Duodenal mucosa (tissue), 2 donors: ENCODE measurements around the gene GPR63.

ENCODE experiments used
- H3K27ac ChIP-seq: one replicate; pipeline ENCODE4 v1.7.0; 2013; ENCODE audit warnings: low read depth, low read length
- H3K27me3 ChIP-seq, 2 donors: one replicate each; pipeline ENCODE4 v1.7.0; 2013; ENCODE audit warnings: low read length in 2 of 2, control low read depth in 1 of 2; ENCODE audit not compliant: insufficient read depth in 2 of 2, control insufficient read depth in 1 of 2
- H3K36me3 ChIP-seq, 2 donors: one replicate each; pipeline ENCODE4 v1.7.0; 2013; ENCODE audit warnings: low read length in 2 of 2, control low read depth in 1 of 2; ENCODE audit not compliant: insufficient read depth in 2 of 2, control insufficient read depth in 1 of 2
- H3K4me1 ChIP-seq, 2 donors: one replicate each; pipeline ENCODE4 v1.7.0; 2013; ENCODE audit warnings: low read length in 2 of 2, control low read depth in 1 of 2; ENCODE audit not compliant: insufficient read depth in 2 of 2, control insufficient read depth in 1 of 2
- H3K4me3 ChIP-seq, 2 donors: one replicate each; pipeline ENCODE4 v1.7.0; 2013; ENCODE audit warnings: low read length in 2 of 2, low read depth in 1 of 2
- H3K9ac ChIP-seq, 2 donors: one replicate each; pipeline ENCODE4 v1.7.0; 2013; ENCODE audit warnings: low read length in 2 of 2, low read depth in 1 of 2
- H3K9me3 ChIP-seq, 2 donors: one replicate each; pipeline ENCODE4 v1.7.0; 2013; ENCODE audit warnings: low read length in 2 of 2, control low read depth in 1 of 2; ENCODE audit not compliant: control insufficient read depth in 1 of 2

Gene GPR63

GRCh38 chr6:96795481-96795880, 41.8 kb downstream of the GPR63 start:
- Histone ChIP-seq H3K27me3 (no peaks in the 10 kb centered on the region), H3K27ac (no peak overlapping the region), H3K9me3 (no peaks in the 10 kb centered on the region), H3K36me3 (peaks cover 0 to 6% of the 10 kb centered on the region in 2 donors), H3K4me3 (no peak overlapping the region), H3K4me1 (no peaks in the 10 kb centered on the region), H3K9ac (no peak overlapping the region)

- Histone ChIP-seq H3K4me1 (no peaks in the 10 kb centered on the region), H3K36me3 (peaks cover 0 to 6% of the 10 kb centered on the region in 2 donors), H3K27me3 (no peaks in the 10 kb centered on the region), H3K9me3 (no peaks in the 10 kb centered on the region), H3K9ac (no peak overlapping the region), H3K4me3 (no peak overlapping the region), H3K27ac (no peak overlapping the region)
Measured at GRCh38 chr6:96794980-96795379, 42.3 kb downstream of the GPR63 start.

GRCh38 chr6:96792561-96793190, 44.6 kb downstream of the GPR63 start:
- Histone ChIP-seq H3K27me3 (no peaks in the 10 kb centered on the region), H3K27ac (no peak overlapping the region), H3K9ac (no peak overlapping the region), H3K4me3 (no peak overlapping the region), H3K4me1 (no peaks in the 10 kb centered on the region), H3K9me3 (no peaks in the 10 kb centered on the region), H3K36me3 (no peaks in the 10 kb centered on the region)

GRCh38 chr6:96789871-96790270, 47.4 kb downstream of the GPR63 start:
- Histone ChIP-seq H3K27ac (no peak overlapping the region), H3K9me3 (no peaks in the 10 kb centered on the region), H3K9ac (no peak overlapping the region), H3K36me3 (no peaks in the 10 kb centered on the region), H3K4me3 (no peak overlapping the region), H3K4me1 (no peaks in the 10 kb centered on the region), H3K27me3 (no peaks in the 10 kb centered on the region)

GRCh38 chr6:96787846-96788580, 49.3 kb downstream of the GPR63 start:
- H3K27ac ChIP-seq, result no peak overlapping the region
- no peaks in the 10 kb centered on the region for H3K36me3 ChIP-seq
- no peaks in the 10 kb centered on the region for H3K27me3 ChIP-seq
- H3K9me3 ChIP-seq, result no peaks in the 10 kb centered on the region
- H3K9ac ChIP-seq, result no peak overlapping the region
- no peak overlapping the region for H3K4me3 ChIP-seq
- no peaks in the 10 kb centered on the region for H3K4me1 ChIP-seq

GRCh38 chr6:96786336-96786735, 50.9 kb downstream of the GPR63 start:
- Histone ChIP-seq H3K27ac (no peak overlapping the region), H3K4me3 (no peak overlapping the region), H3K27me3 (no peaks in the 10 kb centered on the region), H3K4me1 (no peaks in the 10 kb centered on the region), H3K9ac (no peak overlapping the region), H3K36me3 (no peaks in the 10 kb centered on the region), H3K9me3 (no peaks in the 10 kb centered on the region)

- Histone ChIP-seq H3K27ac (no peak overlapping the region), H3K27me3 (no peaks in the 10 kb centered on the region)
Measured at GRCh38 chr6:96784650-96785049, 52.6 kb downstream of the GPR63 start.

GRCh38 chr6:96783307-96783706, 54.0 kb downstream of the GPR63 start:
- Histone ChIP-seq H3K9me3 (no peaks in the 10 kb centered on the region), H3K36me3 (no peaks in the 10 kb centered on the region), H3K4me3 (no peak overlapping the region), H3K27me3 (no peaks in the 10 kb centered on the region), H3K4me1 (no peaks in the 10 kb centered on the region), H3K9ac (no peak overlapping the region), H3K27ac (no peak overlapping the region)

More at GRCh38 chr6:96784650-96785049, 52.6 kb downstream of the GPR63 start:
- no peaks in the 10 kb centered on the region for H3K9me3 ChIP-seq
- no peaks in the 10 kb centered on the region for H3K4me1 ChIP-seq
- H3K4me3 ChIP-seq, result no peak overlapping the region
- H3K9ac ChIP-seq, result no peak overlapping the region
- H3K36me3 ChIP-seq, result no peaks in the 10 kb centered on the region

- Histone ChIP-seq H3K4me3 (no peak overlapping the region), H3K4me1 (no peaks in the 10 kb centered on the region), H3K9me3 (no peaks in the 10 kb centered on the region), H3K36me3 (no peaks in the 10 kb centered on the region), H3K27me3 (no peaks in the 10 kb centered on the region), H3K27ac (no peak overlapping the region), H3K9ac (no peak overlapping the region)
Measured at GRCh38 chr6:96781557-96781956, 55.7 kb downstream of the GPR63 start.

GRCh38 chr6:96777113-96777512, 60.2 kb downstream of the GPR63 start:
- Histone ChIP-seq H3K36me3 (no peaks in the 10 kb centered on the region), H3K27ac (no peak overlapping the region), H3K4me3 (no peak overlapping the region), H3K9ac (no peak overlapping the region), H3K27me3 (no peaks in the 10 kb centered on the region), H3K4me1 (no peaks in the 10 kb centered on the region), H3K9me3 (no peaks in the 10 kb centered on the region)
